ENCODE measurements around the gene ZNF385B.

DNA sequence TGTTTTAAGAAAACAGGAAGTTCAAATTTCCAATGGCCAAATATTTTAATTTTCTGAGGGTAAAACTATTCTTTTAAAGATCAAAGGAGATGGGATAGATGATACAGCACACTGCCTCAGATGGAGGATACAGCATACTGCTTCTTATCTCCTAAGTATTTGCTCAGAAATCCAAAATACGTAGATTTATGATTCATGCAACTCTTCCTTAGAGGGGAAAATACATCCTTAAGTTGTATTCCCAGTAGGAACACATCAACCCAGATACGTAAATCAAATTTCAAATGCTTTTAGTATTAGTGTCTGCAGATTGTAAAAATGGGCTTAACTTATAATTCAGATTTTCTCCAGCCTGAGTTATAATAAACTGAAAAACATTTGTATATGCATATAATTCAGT lies 235.2 kb downstream of the ZNF385B start:
- TF ChIP-seq, protein P1, sequence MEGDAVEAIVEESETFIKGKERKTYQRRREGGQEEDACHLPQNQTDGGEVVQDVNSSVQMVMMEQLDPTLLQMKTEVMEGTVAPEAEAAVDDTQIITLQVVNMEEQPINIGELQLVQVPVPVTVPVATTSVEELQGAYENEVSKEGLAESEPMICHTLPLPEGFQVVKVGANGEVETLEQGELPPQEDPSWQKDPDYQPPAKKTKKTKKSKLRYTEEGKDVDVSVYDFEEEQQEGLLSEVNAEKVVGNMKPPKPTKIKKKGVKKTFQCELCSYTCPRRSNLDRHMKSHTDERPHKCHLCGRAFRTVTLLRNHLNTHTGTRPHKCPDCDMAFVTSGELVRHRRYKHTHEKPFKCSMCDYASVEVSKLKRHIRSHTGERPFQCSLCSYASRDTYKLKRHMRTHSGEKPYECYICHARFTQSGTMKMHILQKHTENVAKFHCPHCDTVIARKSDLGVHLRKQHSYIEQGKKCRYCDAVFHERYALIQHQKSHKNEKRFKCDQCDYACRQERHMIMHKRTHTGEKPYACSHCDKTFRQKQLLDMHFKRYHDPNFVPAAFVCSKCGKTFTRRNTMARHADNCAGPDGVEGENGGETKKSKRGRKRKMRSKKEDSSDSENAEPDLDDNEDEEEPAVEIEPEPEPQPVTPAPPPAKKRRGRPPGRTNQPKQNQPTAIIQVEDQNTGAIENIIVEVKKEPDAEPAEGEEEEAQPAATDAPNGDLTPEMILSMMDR (IDR thresholded peaks at IDR 0.05), result no peak
- TF ChIP-seq POLR2AphosphoS5 (IDR thresholded peaks at IDR 0.05) (no peak), EP300 (IDR thresholded peaks at IDR 0.05) (no peak)
